ENCODE data around the gene SDCCAG8. TPM values are rescaled to one million over a fixed set of nuclear protein-coding genes. Genes with fewer than 3 reads are reported as not detected.

Gene SDCCAG8
- total and polyA plus RNA-seq, 10 donors: 14.8 to 79.3 (median 46.5) TPM

- DNase-seq: no peak
- intact Hi-C loops (cut with DNase I; ENCODE audit: low total_unique reads): no loop called here
Observed at GRCh38 chr1:243513726-243514491, 258.1 kb downstream of the SDCCAG8 start.

GRCh38 chr1:243514927-243515326 lies 259.1 kb downstream of the SDCCAG8 start:
- no peak for TF ChIP-seq POLR2A (IDR thresholded peaks at IDR 0.05)
- TF ChIP-seq CTCF (IDR thresholded peaks at IDR 0.05 in 8 of 11, conservative IDR thresholded peaks at IDR 0.05 in 3 of 11): no peak
- TF ChIP-seq POLR2AphosphoS5 (IDR thresholded peaks at IDR 0.05): no peak
- intact Hi-C loops (cut with DNase I; ENCODE audit: low total_unique reads): no loop called here
- DNase-seq: no peak
- H3K27me3 ChIP-seq (replicated peaks in 1 of 7): no peaks in the 10 kb centered on the region
- peaks cover 0 to 37% (median 5%) of the 10 kb centered on the region in 6 donors for H3K36me3 ChIP-seq
- H3K4me1 ChIP-seq: no peaks in the 10 kb centered on the region
- H3K4me3 ChIP-seq: no peak overlapping the region
- no peak overlapping the region for H3K27ac ChIP-seq
- H3K9me3 ChIP-seq: peaks cover 0 to 14% (median 9%) of the 10 kb centered on the region in 8 donors
- WGBS, 5 donors: 81 to 96% (median 93%) methylated on average over 1 of the region's 1 CpG

More at GRCh38 chr1:243513726-243514491, 258.1 kb downstream of the SDCCAG8 start:
- peaks cover 0 to 14% (median 9%) of the 10 kb centered on the region in 8 donors for H3K9me3 ChIP-seq
- no peak overlapping the region for H3K4me3 ChIP-seq
- no peaks in the 10 kb centered on the region for H3K27me3 ChIP-seq (replicated peaks in 1 of 7)
- TF ChIP-seq CTCF (IDR thresholded peaks at IDR 0.05 in 8 of 11, conservative IDR thresholded peaks at IDR 0.05 in 3 of 11) (no peak), POLR2AphosphoS5 (IDR thresholded peaks at IDR 0.05) (no peak), POLR2A (IDR thresholded peaks at IDR 0.05) (no peak)
- peaks cover 0 to 41% (median 5%) of the 10 kb centered on the region in 6 donors for H3K36me3 ChIP-seq
- peaks cover 0 to 4% (median under 1%) of the 10 kb centered on the region in 6 donors for H3K4me1 ChIP-seq
- 68 to 76% (median 73%) methylated on average over 7 of the region's 7 CpGs for WGBS, 5 donors
- H3K27ac ChIP-seq: no peak overlapping the region

GRCh38 chr1:243520831-243521230 lies 265.0 kb downstream of the SDCCAG8 start:
- intact Hi-C loops (cut with DNase I; ENCODE audit: low total_unique reads): no loop called here
- Histone ChIP-seq H3K36me3 (peaks cover 0 to 15% (median 0%) of the 10 kb centered on the region in 6 donors), H3K9me3 (peaks cover 0 to 14% (median 9%) of the 10 kb centered on the region in 8 donors), H3K4me3 (no peak overlapping the region), H3K27ac (no peak overlapping the region), H3K27me3 (replicated peaks in 1 of 7) (no peaks in the 10 kb centered on the region), H3K4me1 (no peaks in the 10 kb centered on the region)
- WGBS, 5 donors: 84 to 98% (median 91%) methylated on average over 1 of the region's 1 CpG
- no peak for TF ChIP-seq CTCF (IDR thresholded peaks at IDR 0.05 in 8 of 11, conservative IDR thresholded peaks at IDR 0.05 in 3 of 11)
- TF ChIP-seq POLR2AphosphoS5 (IDR thresholded peaks at IDR 0.05): no peak
- no peak for TF ChIP-seq POLR2A (IDR thresholded peaks at IDR 0.05)
- DNase-seq: no peak

- no peaks in the 10 kb centered on the region for H3K36me3 ChIP-seq
- WGBS, 5 donors: 90 to 95% (median 92%) methylated on average over 5 of the region's 5 CpGs
- no peak overlapping the region for H3K4me3 ChIP-seq
- intact Hi-C loops (cut with DNase I; ENCODE audit: low total_unique reads): no loop called here
- DNase-seq: no peak
- H3K9me3 ChIP-seq: peaks cover 0 to 6% (median 2%) of the 10 kb centered on the region in 8 donors
- H3K27ac ChIP-seq: no peak overlapping the region
- H3K4me1 ChIP-seq: no peaks in the 10 kb centered on the region
- TF ChIP-seq POLR2A (IDR thresholded peaks at IDR 0.05): no peak
- no peaks in the 10 kb centered on the region for H3K27me3 ChIP-seq (replicated peaks in 1 of 7)
Observed at GRCh38 chr1:243523766-243524165, 267.9 kb downstream of the SDCCAG8 start.

Data from spleen (tissue), 11 donors.